ENCODE results near the gene CLDN5. TPM values are rescaled to one million over a fixed set of nuclear protein-coding genes. Genes with fewer than 3 reads are reported as not detected.
"Not testable (repeated sequence)": the region's sequence is repeated elsewhere in the genome, so short reads cannot be mapped to it uniquely, and the experiment has no call there.

CLDN5 gene
- total RNA-seq, 1 donor from 2014 or later: 0.16 TPM

- intact Hi-C loops (cut with micrococcal nuclease): no loop called here
Observed at GRCh38 chr22:19548964-19549363, 24.8 kb upstream of the CLDN5 start.

- intact Hi-C loops (cut with micrococcal nuclease): not testable (repeated sequence)
Observed at GRCh38 chr22:19548427-19548826, 24.2 kb upstream of the CLDN5 start.

GRCh38 chr22:19547620-19548019 is 23.4 kb upstream of the CLDN5 start:
- intact Hi-C loops (cut with micrococcal nuclease): no loop called here

GRCh38 chr22:19546680-19547079 is 22.5 kb upstream of the CLDN5 start:
- intact Hi-C loops (cut with micrococcal nuclease): no loop called here

GRCh38 chr22:19545935-19546207 is 21.7 kb upstream of the CLDN5 start:
- intact Hi-C loops (cut with micrococcal nuclease): no loop called here

GRCh38 chr22:19543970-19544708 is 19.9 kb upstream of the CLDN5 start:
- intact Hi-C loops (cut with micrococcal nuclease): no loop called here

GRCh38 chr22:19540394-19540793 is 16.2 kb upstream of the CLDN5 start:
- intact Hi-C loops (cut with micrococcal nuclease): no loop called here

- intact Hi-C loops (cut with micrococcal nuclease): no loop called here
Observed at GRCh38 chr22:19537941-19538488, 13.8 kb upstream of the CLDN5 start.

GRCh38 chr22:19536564-19536963 is 12.4 kb upstream of the CLDN5 start:
- intact Hi-C loops (cut with micrococcal nuclease): no loop called here

- intact Hi-C loops (cut with micrococcal nuclease): no loop called here
Observed at GRCh38 chr22:19535001-19535400, 10.8 kb upstream of the CLDN5 start.

GRCh38 chr22:19533857-19534256 is 9.6 kb upstream of the CLDN5 start:
- intact Hi-C loops (cut with micrococcal nuclease): no loop called here

- intact Hi-C loops (cut with micrococcal nuclease): no loop called here
Observed at GRCh38 chr22:19533049-19533626, 8.9 kb upstream of the CLDN5 start.

- intact Hi-C loops (cut with micrococcal nuclease): not testable (repeated sequence)
Observed at GRCh38 chr22:19531327-19531726, 7.1 kb upstream of the CLDN5 start.

- intact Hi-C loops (cut with micrococcal nuclease): no loop called here
Observed at GRCh38 chr22:19530751-19531150, 6.5 kb upstream of the CLDN5 start.

GRCh38 chr22:19529811-19530210 is 5.6 kb upstream of the CLDN5 start:
- intact Hi-C loops (cut with micrococcal nuclease): no loop called here

- intact Hi-C loops (cut with micrococcal nuclease): no loop called here
Observed at GRCh38 chr22:19527861-19528417, 3.7 kb upstream of the CLDN5 start.

GRCh38 chr22:19527321-19527721 is 3.1 kb upstream of the CLDN5 start:
- intact Hi-C loops (cut with micrococcal nuclease): no loop called here

GRCh38 chr22:19526702-19527111 is 2.5 kb upstream of the CLDN5 start:
- intact Hi-C loops (cut with micrococcal nuclease): no loop called here

- intact Hi-C loops (cut with micrococcal nuclease): no loop called here
Observed at GRCh38 chr22:19526076-19526701, 2.0 kb upstream of the CLDN5 start.

GRCh38 chr22:19525666-19526065 is 1.5 kb upstream of the CLDN5 start:
- intact Hi-C loops (cut with micrococcal nuclease): no loop called here

GRCh38 chr22:19525116-19525660 is 978 bp upstream of the CLDN5 start:
- intact Hi-C loops (cut with micrococcal nuclease): no loop called here

All from T-helper 2 cell treated with Interferon-gamma antibody and Interleukin-4, amounts not matched to agents 100 ng/mL and 5 ng/mL, for 36 hours (primary cell).